Subcutaneous abdominal adipose tissue (tissue), 5 donors: ENCODE measurements around the gene GLRB.

Source experiments
- H3K27ac ChIP-seq: one replicate; pipeline ENCODE4 v1.7.0; 2013; ENCODE audit warnings: low read depth, mild to moderate bottlenecking, inconsistent platforms, low read length, moderate library complexity
- H3K27me3 ChIP-seq, 5 donors: one replicate each; pipeline ENCODE4 v1.7.0; 2013; ENCODE audit warnings: low read length in 5 of 5, inconsistent platforms in 1 of 5; ENCODE audit not compliant: control insufficient read depth in 5 of 5, insufficient read depth in 4 of 5
- H3K36me3 ChIP-seq, 5 donors: one replicate each; pipeline ENCODE4 v1.7.0; 2013; ENCODE audit warnings: low read length in 5 of 5; ENCODE audit not compliant: control insufficient read depth in 5 of 5, insufficient read depth in 5 of 5
- H3K4me1 ChIP-seq, 5 donors: one replicate each; pipeline ENCODE4 v1.7.0; 2013; ENCODE audit warnings: low read length in 5 of 5, mild to moderate bottlenecking in 3 of 5, moderate library complexity in 1 of 5; ENCODE audit not compliant: control insufficient read depth in 5 of 5, insufficient read depth in 5 of 5
- H3K4me3 ChIP-seq, 5 donors: one replicate each; pipeline ENCODE4 v1.7.0; 2013; ENCODE audit warnings: low read length in 5 of 5, low read depth in 1 of 5
- H3K9ac ChIP-seq, 5 donors: one replicate each; pipeline ENCODE4 v1.7.0; 2013; ENCODE audit warnings: low read length in 5 of 5, mild to moderate bottlenecking in 4 of 5, moderate library complexity in 3 of 5
- H3K9me3 ChIP-seq, 5 donors: one replicate each; pipeline ENCODE4 v1.7.0; 2013; ENCODE audit warnings: low read length in 5 of 5; ENCODE audit not compliant: control insufficient read depth in 5 of 5
- donor health status: healthy.
- donor health status: healthy.
- donor health status: healthy.
- donor health status: healthy.
- donor health status: healthy.

Gene GLRB

DNA sequence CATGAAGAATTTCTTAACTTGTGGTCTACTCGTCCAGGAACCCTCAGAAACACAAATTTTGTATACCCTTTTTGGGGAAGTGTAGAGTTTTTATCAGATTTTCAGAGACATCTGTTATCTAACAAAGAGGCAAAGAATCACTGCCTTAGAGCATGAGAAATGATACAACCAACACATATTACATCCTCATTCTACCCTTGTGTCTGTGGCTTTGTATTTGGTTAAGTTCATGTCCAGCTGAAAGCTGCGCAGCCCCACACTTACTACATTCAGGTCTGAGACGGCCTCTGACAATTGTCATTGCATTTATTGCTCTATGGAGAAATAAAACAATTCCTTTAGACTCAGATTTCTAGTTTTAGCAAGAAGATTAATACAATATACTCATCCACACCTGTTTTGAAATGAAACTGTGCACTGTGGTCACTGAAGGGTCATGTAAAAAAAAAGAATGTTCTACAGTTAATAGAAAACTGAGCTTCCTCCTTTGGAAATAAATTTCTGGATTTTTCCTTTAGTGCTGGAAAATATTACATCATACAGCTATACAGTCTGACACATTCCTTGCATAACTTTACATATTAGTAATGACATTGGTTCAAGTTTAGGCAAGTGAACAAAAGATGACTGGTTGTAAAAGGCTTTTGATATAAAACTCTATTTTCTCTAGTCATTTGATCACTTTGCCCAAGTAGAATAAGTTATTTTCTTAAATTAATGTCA, 39.8 kb downstream of the GLRB start:
- Histone ChIP-seq H3K9me3 (no peaks in the 10 kb centered on the region), H3K4me1 (peaks cover 0 to 3% (median 0%) of the 10 kb centered on the region in 5 donors), H3K9ac (no peak overlapping the region), H3K27ac (no peak overlapping the region), H3K27me3 (no peaks in the 10 kb centered on the region), H3K36me3 (no peaks in the 10 kb centered on the region), H3K4me3 (no peak overlapping the region)

- H3K4me1 ChIP-seq, result no peaks in the 10 kb centered on the region
- H3K27ac ChIP-seq, result no peak overlapping the region
- H3K9me3 ChIP-seq, result no peaks in the 10 kb centered on the region
- H3K36me3 ChIP-seq, result peaks cover 0 to 3% (median 0%) of the 10 kb centered on the region in 5 donors
- H3K9ac ChIP-seq, result no peak overlapping the region
- no peak overlapping the region for H3K4me3 ChIP-seq
- H3K27me3 ChIP-seq, result no peaks in the 10 kb centered on the region
These were observed 45.5 kb downstream of the GLRB start for GRCh38 chr4:157121401-157121800.

GRCh38 chr4:157127571-157127970, 51.6 kb downstream of the GLRB start:
- no peak overlapping the region for H3K4me3 ChIP-seq
- no peak overlapping the region for H3K9ac ChIP-seq
- H3K27ac ChIP-seq, result no peak overlapping the region
- no peaks in the 10 kb centered on the region for H3K9me3 ChIP-seq
- H3K36me3 ChIP-seq, result peaks cover 0 to 3% (median 0%) of the 10 kb centered on the region in 5 donors
- H3K4me1 ChIP-seq, result no peaks in the 10 kb centered on the region
- H3K27me3 ChIP-seq, result no peaks in the 10 kb centered on the region

DNA sequence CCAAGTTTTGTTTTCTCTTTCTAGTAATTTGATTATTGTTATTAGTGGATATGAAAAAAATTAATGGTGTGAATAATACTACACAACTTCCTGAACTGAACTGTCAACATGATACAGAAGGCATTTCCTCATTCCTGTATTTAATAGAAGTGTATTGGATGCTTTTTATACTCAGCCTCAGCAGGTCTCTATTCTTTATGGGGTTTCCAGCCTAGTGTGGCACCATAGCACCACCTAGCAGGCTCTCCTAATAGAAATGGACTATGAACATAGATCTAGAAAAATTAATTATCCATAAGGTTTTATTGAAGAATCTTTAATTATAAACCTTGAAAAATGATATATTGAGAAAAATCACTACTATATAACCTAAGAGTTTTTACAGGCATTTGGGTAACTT, 52.4 kb downstream of the GLRB start:
- Histone ChIP-seq H3K9me3 (no peaks in the 10 kb centered on the region), H3K4me1 (no peaks in the 10 kb centered on the region), H3K36me3 (peaks cover 0 to 3% (median 0%) of the 10 kb centered on the region in 5 donors), H3K4me3 (no peak overlapping the region), H3K9ac (no peak overlapping the region), H3K27ac (no peak overlapping the region), H3K27me3 (no peaks in the 10 kb centered on the region)

DNA sequence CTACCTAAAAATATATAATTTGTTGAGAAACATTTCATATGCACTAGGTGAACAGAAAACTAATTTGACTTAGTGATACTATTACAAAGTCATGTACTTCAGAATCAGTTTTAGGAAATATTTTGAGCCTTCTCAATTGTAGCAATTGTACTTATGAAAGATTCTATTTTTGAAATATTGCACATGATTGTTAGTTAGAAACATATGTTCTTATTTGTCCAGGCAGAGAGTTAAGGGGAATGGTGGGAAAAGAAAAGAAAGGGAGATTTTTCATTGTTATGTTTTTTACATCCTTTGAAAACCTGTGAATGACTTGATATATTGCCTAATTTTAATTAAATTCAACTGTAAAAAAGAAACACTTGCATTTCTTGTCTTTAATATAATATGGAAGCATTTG, 66.0 kb downstream of the GLRB start:
- peaks cover 0 to 14% (median 7%) of the 10 kb centered on the region in 5 donors for H3K4me1 ChIP-seq
- H3K36me3 ChIP-seq, result no peaks in the 10 kb centered on the region
- no peak overlapping the region for H3K27ac ChIP-seq
- no peak overlapping the region for H3K9ac ChIP-seq
- H3K27me3 ChIP-seq, result no peaks in the 10 kb centered on the region
- H3K9me3 ChIP-seq, result no peaks in the 10 kb centered on the region
- no peak overlapping the region for H3K4me3 ChIP-seq

DNA sequence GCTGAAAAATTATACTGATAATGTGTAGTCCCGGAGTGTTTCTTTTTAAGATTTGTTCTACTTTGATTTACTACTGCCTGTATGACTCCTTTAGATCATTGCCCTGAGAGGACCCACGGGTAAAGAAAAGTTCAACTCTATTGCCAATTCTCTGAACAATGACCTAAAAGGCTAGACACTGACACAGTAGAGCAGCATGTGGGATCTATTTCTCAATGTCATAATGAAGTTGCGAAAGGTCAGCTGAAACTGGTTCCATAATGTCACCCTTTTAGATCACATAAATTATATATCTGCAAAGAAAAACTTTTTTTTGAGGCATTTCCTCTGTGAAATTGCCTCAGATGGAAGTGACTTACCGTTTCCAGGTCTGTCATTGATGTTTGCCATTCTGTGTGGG, 67.4 kb downstream of the GLRB start:
- Histone ChIP-seq H3K27me3 (no peaks in the 10 kb centered on the region), H3K4me3 (no peak overlapping the region), H3K36me3 (peaks cover 0 to 3% (median 0%) of the 10 kb centered on the region in 5 donors), H3K4me1 (peaks cover 0 to 14% (median 7%) of the 10 kb centered on the region in 5 donors), H3K9ac (no peak overlapping the region), H3K27ac (no peak overlapping the region), H3K9me3 (no peaks in the 10 kb centered on the region)

DNA sequence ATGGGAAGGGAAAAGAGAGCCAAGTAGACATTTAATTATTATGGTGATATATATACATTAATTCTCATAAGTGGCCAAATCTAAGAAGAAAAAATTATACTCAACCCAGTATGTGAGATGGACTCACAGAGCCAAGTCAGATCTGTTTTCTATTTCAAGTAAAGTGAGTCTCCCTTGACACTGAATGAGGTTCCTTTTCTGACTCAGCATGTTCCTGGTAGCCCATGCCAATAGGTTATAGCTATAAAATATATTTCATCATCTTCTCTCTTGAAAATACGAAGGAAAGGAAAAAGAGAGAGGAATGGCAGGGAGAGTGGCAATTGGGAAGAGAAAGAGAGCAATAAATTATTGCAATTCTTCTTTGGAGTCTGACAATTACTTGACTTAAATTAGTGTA, 75.8 kb downstream of the GLRB start:
- Histone ChIP-seq H3K9ac (no peak overlapping the region), H3K4me1 (no peaks in the 10 kb centered on the region), H3K9me3 (no peaks in the 10 kb centered on the region), H3K27me3 (no peaks in the 10 kb centered on the region), H3K36me3 (peaks cover 0 to 3% (median 0%) of the 10 kb centered on the region in 5 donors), H3K4me3 (no peak overlapping the region), H3K27ac (no peak overlapping the region)

DNA sequence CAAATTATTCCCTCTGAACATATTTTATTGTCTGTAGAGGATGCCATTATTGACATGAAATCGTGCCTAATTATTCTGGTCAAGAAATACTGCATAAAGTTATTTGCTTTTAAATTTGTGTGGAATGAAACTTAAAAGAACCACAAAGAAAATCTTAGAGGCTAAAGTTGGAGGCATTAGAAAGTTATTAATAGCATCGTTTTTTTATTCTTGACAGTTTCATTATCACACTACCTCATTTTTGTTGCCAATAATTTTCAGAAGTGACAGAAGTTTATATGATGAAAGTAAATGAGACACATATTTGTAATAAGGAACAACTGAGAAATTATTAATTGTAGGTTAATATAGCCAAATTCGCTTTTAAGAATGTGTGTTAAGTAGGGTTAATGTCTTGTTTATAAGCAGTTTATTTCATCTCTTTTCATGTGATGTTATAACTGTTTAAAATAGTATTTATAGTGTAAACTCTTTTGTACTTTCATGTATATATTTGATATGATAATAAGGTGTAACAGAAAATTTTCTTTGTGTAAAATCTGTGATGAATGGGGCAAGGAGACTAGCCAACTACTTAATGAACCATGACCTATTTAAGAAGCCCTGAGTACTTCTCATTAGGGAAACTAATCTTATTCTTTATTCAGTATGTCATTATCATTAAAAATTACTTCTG, 90.1 kb downstream of the GLRB start:
- Histone ChIP-seq H3K9me3 (no peaks in the 10 kb centered on the region), H3K36me3 (peaks cover 0 to 4% (median 0%) of the 10 kb centered on the region in 5 donors)

DNA sequence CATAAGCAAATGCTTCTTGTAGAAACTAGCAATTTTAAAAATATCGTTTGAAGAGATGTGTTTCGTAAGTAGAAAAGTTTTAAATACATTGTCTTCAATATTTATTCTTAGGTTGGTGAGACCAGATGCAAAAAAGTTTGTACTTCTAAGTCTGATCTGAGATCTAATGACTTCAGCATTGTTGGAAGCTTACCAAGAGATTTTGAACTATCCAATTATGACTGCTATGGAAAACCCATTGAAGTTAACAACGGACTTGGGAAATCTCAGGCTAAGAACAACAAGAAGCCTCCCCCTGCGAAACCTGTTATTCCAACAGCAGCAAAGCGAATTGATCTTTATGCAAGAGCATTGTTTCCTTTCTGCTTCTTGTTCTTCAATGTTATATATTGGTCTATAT, 94.4 kb downstream of the GLRB start:
- no peak overlapping the region for H3K4me3 ChIP-seq
- no peak overlapping the region for H3K9ac ChIP-seq
- no peaks in the 10 kb centered on the region for H3K36me3 ChIP-seq
- H3K27me3 ChIP-seq, result no peaks in the 10 kb centered on the region
- no peaks in the 10 kb centered on the region for H3K9me3 ChIP-seq
- no peak overlapping the region for H3K27ac ChIP-seq
- H3K4me1 ChIP-seq, result no peaks in the 10 kb centered on the region

More for the DNA sequence above, 90.1 kb downstream of the GLRB start:
- H3K4me3 ChIP-seq, result no peak overlapping the region
- H3K4me1 ChIP-seq, result no peaks in the 10 kb centered on the region
- no peak overlapping the region for H3K9ac ChIP-seq
- no peak overlapping the region for H3K27ac ChIP-seq
- no peaks in the 10 kb centered on the region for H3K27me3 ChIP-seq

GRCh38 chr4:157172011-157172410, 96.1 kb downstream of the GLRB start:
- H3K9ac ChIP-seq, result no peak overlapping the region
- H3K27me3 ChIP-seq, result no peaks in the 10 kb centered on the region
- H3K27ac ChIP-seq, result no peak overlapping the region
- no peaks in the 10 kb centered on the region for H3K4me1 ChIP-seq
- no peak overlapping the region for H3K4me3 ChIP-seq
- no peaks in the 10 kb centered on the region for H3K36me3 ChIP-seq
- H3K9me3 ChIP-seq, result no peaks in the 10 kb centered on the region
